Measurements from ENCODE around the gene BDH2.

Gene BDH2

DNA sequence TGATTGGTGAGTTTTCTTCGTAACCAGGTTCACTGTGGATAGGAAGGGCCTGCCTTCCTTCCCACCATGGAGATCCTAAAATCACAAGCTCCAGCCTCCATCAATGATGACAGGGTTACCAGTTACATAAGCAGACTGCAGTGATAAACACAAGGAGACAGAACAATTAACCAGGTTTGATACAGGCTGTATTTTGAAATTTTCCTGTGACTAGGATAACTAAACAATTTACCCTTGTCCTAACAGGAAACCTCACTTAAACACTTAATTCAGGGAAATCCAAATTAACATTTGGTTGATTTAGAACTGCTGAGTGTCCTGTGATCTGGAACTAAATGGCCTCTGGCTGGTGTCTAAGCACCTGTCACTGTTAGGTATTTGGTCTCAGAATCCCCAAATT lies 20.0 kb downstream of the BDH2 start:
- no peak for DNase-seq

DNA sequence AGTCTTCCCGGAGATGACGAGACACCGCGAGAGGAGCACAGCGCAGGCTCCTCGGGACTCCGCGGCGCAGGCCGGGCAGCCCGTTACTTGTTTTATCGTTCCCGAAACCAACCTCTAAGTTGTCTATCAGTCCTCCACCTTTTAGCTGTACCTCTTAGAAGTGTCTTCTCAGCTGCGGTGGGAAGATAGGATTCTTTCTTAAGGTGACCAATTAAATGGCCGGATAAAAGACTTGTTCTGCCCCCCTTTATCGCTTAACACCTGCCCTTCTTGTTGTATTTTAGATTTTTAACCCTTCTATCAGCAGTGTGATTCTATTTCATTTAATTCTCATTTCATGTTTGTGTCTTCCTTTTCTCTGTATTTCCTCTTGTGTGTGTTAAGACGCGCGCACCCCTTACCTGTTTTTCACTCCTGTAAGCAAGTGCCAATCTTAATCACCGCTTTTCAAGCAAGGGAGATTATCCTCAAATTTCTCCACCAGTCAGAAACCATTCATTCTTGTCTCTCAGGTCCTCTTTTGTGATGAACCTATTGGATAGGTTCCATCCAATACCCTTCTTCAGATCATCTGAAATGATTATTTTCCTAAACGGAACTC lies 22.8 kb downstream of the BDH2 start, which contains the start of gene SLC9B2:
SLC9B2 (minus strand) TSS at position 15 of the 601 bp plus-strand sequence. CDS start 9,211 bp downstream, outside the sequence.
- DNase-seq, result no peak

DNA sequence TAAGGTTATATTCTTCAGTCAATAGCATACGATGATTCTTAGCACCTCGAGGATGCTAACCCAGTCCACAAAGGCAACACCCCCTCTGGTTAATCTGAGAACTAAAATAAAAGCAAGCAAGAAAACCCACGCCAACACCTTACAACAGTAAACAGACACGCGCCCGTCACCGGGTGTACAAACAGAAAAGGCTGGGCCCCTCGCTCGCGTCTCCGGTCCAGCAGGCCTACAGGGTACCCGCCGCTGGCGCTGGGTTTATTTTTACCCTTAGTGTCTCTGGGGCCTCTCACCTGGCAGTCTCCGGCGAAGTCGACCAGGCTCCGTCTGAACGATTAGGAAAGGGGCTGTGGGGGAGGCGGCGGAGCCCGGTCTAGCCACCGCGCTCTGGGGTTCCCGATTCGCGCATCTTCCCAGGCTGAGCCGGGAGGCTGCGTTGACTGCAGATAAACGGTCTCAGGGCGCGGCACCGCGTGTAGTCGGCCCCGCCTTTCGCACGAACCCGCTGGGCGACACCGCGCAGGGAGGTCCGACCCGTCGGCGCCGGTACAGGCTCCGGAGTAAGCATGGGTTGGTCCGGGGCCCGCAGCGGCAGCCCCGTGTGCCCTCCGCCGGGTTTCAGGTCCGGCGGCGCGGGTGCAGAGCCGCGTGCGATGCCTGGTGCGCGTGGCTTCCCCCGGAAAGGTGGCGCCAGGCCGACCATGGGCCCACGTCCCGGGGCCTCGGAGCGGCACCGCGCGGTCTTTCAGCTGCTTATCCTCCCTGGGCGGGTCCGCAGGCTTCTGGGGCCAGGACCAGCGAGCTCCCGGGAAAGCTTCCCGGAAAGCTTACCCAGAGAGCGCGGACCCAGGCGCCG lies 23.5 kb downstream of the BDH2 start:
- peak; percentile 36 for DNase-seq

DNA sequence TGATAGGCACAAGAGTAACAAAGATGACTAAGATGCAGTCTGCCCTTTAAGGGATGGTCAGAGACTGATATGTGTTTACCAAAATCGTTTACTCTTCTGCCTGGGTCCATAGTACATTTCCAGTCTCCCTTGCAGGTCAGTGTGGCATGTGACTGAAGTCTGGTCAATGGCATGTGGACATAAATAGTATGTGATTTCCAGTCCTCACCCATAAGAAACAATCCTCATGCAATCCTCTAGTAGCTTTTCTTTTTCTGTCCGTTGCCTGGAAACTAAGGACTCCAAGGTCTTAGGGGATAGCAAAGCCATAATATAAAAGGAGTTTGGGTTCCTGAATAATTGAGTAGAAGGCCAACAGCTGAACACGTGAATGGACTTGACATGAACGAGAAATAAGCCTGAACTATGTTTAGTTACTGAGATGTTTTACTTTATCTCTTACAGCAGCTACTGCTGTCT lies 24.2 kb downstream of the BDH2 start:
- DNase-seq, result no peak

DNA sequence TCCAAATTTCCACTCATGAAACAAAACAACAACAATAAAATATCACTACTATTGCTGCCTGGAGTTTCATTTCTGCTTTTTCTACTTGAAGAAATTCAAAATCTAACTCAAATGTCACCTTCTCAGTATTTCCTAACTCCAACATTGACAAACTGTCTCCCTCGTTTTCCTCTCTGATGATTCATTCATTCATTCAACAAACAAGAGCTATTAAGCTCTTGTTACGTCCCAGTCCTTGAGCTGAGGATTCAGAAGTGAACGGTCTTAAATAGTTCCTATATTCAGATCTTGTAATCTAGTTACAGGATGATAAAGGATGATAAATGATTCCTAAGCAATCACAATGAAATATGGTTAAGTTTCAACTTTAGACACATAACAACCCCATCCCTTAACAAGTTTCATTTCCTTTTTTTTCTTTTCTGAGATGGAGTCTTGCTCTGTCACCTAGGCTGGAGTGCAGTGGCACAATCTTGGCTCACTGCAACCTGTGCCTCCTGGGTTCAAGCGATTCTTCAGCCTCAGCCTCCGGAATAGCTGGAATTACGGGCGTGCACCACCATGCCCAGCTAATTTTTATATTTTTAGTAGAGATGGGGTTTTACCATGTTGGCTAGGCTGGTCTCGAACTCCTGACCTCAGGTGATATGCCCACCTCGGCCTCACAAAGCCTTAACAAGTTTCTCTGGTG lies 24.7 kb downstream of the BDH2 start:
- no peak for DNase-seq

DNA sequence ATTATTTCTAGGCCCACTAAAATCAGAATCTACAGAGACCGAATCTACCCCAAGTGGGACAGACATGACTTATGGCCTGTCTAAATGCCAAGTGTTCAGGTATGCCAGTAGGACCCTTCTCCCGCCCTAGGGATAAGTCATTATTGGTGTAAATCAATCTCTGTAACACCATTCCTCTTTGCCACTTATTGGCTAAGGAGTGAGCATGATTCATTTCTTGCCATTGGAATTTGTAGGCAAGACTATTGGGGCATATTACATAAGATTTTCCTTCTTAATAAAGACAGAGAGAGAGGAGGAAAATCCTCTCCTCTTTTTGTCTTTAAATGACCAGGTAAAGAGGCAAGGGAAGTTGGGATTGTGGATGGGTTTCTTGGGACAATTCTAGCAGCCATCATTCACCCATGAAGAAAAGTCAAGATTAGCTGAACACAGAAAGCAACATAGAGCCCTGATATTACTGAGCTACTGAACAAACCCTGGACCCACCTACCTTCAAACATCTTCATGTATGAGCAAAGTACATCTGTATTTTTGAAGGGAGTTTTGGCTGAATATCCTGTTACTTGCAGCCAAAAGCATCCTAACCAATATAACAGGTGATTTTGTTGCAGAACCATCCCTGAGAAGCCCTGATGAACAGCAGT lies 25.7 kb downstream of the BDH2 start:
- DNase-seq, result no peak

DNA sequence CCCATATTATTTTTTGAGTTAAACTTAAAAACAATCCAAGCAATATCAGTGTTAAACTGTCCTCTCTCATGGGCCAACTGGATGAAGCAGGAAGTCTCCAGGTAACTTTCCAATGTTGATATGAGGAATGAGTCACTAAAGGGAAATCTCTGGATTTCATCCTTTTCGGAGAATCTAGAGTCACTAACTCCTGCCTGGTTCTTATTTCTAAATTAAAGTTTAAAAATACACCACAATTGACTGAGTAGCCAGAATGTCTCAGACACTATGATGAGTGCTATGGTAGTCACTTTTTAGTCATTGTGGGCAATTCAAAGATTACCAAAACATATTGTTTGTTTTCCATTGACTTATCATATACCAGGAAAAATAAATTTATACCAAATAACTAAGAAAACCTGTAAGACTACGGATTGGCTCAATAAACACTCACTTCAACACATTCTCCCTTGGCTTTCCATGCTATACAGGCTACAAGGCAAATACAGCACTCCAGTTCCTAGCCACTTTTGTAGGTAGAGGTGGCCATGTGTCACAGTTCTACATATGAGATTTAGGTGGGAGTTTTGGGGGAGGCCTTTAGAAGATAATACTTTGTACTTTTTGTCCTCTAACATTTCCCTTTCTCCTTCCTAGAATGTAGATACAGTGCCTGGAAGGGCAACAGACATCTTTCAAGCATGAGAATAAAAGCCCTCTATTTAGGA lies 31.6 kb downstream of the BDH2 start:
- DNase-seq, result no peak

DNA sequence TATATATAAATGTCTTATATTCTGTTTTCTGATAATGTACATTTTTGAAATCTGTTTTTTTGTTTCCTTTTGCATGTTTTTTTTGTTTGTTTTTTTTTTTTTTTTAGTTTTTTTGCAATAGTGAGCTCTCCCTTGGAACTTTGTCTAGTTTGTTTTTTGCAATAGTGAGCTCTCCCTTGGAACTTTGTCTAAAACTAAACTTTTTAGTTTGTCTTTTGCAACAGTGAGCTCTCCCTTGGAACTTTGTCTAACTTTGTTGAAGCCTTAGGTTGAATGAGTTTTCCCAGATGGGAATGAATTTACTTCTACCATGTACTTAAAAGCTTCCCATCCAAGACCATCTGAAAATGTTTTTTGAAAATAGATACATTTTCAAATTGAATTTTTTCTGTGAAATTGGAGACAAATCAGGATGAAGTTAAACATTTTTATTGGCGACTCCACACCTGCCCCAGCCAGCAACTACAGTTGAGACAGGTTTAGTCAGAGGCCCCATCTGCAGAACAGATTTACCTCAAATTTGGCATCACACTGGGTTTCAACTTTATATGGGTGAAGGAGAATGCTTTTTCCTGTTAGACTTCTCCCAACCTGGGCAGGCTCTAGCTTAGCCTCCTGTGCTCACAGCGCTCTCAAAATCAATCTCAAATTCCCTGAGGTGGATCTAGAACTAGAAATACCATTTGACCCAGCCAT lies 39.0 kb downstream of the BDH2 start:
- DNase-seq, result no peak

DNA sequence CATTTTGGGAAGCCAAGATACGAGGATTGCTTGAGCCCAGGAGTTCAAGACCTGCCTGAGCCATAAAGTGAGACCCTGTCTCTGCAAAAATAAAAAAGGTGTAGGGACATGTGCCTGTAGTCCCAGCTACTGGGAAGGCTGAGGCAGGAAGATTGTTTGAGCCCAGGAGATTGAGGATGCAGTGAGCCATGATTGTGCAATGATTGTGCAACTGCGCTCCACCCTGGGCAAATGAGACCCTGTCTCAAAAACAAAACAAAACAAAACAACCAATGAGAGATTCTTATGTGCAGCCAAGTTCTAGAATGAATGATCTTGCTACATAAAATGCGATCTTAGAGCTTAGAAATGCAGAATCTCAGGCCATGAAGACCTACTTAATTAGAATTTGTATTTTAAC lies 45.6 kb downstream of the BDH2 start:
- DNase-seq, result no peak

DNA sequence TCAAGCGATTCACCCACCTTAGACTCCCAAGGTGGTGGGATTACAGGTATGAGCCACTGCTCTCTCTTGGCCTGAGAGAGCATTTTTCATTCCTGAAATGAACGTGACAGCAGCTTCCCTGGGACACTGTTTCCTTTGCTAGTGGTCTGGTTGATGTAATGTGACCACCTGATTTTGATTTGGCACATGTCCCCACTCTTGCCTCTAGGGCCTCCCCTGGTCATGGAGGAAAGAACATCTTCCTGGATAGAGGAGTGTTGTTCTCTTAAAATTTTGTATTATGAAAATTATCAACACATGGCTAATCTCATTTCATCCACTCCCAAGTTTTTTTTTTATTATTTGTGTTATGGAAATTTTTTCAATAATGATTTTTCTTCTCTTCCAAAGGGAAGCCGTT lies 46.9 kb downstream of the BDH2 start:
- DNase-seq, result no peak

DNA sequence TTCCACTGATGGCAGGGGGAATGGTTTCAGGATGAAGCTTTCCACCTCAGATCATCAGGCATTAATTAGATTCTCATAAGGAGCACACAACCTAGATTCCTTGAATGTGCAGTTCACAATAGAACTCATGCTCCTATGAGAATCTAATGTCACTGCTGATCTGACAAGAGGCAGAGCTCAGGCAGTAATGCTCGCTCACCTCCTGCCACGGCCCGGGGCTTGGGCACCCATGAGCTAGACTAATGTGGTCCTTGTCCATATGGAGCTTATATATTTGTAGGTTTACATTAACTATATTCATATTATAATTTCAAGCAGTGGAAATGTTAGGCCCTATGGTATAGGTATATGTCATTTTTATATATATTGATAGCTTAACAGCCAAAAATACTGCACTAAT lies 47.5 kb downstream of the BDH2 start:
- DNase-seq, result no peak

DNA sequence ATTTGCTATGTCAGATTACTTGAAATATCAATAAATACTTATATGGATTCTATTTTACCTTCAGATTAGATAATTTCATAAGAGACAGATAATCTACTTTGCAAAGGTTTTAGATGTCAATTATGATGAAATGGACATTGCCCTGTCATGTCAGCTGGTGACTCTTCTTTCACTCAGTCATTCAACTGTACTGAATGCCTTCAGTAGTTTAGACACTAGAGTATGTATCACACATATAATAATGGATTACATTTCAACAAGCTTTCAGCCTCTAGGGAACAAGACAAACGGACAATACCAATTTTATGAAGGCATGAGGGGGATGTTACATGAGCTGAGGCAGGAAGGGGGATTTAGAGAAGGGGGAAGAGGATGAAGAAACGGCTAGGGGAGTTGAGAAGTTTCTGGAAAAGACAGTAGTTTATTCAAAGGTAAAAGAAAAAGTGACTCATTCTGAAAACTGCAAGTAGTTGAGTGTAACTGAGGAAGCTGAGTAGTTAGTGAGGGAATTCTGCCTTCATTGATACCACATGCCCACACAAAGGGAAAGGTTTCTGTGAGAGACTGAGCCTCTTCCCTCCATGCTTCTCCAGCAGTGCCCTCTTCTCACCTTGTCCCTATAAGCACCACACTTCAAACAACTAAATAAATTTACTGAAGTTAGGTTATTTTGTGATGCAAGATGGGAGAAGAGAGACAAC lies 48.7 kb downstream of the BDH2 start:
- no peak for DNase-seq

DNA sequence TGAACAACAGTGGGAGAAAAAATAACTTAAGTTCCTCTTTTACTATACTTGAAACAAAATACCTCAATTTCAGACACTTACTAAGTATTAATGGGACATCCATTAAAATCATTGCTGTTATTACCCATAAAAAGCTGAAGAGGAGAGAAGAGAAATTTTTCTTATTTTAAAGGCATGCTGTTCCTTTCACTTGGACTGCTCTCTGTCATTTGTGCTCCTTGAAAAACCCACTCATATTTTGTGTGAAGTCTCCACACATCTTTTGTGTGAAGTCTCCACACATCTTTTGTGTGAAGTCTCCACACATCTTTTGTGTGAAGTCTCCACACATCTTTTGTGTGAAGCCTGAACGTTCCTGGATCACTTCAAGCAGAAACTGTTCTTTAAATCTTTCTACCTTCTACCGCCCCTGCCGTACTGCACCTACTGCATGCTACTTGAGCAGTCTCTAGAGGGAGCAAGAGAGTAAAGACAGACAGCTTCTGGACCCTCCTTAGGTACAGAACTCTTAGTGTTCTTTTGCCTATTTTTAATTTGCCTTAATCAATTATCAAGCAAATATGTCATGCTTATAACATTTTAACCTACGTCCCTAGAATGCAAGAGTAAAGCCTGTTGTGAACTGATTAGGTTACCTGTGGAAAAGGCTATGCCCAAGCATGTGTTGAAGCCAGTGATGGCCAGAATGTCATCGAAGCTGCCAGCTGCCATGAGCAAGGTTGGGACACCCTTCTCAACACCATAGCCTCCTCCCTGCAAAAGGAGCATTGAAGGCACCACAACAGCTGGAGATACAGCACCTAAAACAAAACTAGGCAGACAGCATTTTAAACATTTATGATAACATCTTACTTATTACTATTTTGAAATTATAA lies 53.0 kb downstream of the BDH2 start:
- DNase-seq, result peak; percentile 16

DNA sequence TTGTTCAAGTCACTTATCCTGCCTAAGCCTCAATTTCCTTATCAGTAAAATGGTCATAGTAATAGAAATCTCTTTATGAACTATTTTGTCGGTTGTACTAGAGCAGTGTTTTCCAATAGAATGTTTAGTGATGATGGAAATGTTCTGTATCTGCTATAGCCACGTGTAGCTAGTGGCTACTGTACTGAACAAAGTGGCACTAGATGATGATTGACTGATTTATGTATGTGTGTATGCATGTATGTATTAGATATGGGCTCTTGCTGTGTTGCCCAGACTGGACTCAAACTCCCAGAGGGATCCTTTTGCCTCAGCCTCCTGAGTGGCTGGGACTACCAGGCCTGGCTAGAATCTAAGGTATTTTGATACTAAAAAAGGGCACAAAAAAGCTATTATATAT lies 55.5 kb downstream of the BDH2 start:
- no peak for DNase-seq

DNA sequence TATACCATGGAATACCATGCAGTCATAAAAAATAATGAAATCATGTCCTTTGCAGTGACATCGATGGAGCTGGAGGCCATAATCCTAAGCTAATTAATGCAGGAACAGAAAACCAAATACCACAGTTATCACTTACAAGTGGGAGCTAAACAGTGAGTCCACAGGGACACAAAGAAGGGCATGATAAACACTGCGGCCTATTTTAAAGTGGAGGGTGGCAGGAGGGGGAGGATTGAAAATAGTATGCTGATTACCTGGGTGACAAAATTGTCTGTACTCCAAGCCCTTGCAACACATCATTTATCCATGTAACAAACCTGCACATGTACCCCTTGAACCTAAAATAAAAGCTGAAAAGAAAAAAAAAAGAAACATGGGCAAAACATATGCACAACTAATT lies 63.5 kb downstream of the BDH2 start:
- DNase-seq, result no peak

DNA sequence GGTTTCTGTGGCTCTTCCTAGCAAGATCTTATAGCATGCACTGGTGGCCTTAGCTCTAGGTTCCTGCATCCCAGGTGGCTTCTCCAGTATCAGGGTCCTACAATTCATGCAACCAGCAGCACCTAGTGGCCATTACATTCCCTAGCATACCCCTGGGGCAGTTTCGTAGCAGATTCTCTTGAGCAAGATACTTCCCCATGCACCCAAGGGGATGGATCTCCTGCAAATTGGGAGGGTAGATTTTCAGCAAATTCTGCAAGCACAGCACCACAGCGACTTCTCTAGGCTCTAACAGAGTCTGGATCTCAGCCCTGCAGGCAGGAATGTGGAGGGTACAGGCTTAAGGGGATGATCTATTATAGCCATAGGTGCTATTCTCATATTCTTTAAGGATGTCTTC lies 67.1 kb downstream of the BDH2 start:
- peak; percentile 6 for DNase-seq

DNA sequence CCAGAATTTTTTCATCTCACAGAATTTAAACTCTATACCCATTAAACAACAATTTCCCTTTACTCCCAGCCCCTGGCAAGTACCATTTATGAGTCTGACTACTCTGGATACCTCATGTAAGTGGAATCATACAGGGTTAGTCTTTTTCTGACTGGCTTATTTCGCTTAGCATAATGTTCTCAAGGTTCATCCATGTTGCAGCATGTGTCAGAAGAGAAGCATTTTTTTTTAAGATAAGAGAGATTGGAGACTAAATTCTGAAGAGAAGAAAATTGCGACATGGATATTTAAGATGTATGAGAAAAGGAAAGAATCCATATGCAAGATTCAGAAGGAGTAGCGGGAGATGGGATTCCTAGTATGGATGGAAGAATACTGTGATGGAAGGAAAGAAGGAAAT lies 68.8 kb downstream of the BDH2 start:
- no peak for DNase-seq

DNA sequence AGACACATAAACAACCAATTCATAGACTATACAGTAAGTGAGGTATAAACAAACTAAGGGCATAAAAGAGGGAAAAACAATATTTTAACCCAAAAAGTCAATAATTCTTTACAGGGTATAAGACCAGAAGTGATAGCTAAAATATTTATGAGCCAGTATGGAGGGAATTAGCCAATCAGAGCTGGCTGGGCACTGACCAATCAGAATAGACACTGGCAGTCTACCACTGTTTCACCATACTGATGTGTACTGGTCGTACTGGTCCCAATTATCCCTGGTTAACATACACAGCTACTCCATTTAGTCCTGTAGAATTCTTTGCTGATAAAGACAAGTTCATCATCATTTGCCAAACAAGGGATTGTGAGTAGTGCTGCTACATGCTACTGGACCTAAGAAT lies 70.3 kb downstream of the BDH2 start:
- no peak for DNase-seq

Data from NCI-H1436 (cell line).